Erythroblast (primary cell): ENCODE data around the gene MIB1.

Source experiments
- GATA1 ChIP-seq: IDR thresholded peaks from 2 replicates; pipeline ENCODE4 v1.6.1; 2011; ENCODE audit warnings: low read depth, mild to moderate bottlenecking, control low read depth, low read length, moderate library complexity
- POLR2A ChIP-seq: IDR thresholded peaks from 2 replicates; pipeline ENCODE4 v1.6.1; 2011; ENCODE audit warnings: mild to moderate bottlenecking, low read length

- TF ChIP-seq POLR2A (no peak), GATA1 (no peak)
Observed at GRCh38 chr18:21916594-21916993, 176.0 kb downstream of the MIB1 start.
